ENCODE measurements around the gene NIT2. TPM values are rescaled to one million over a fixed set of nuclear protein-coding genes. Genes with fewer than 3 reads are reported as not detected.
A peak's percentile ranks its signal among the peaks of the same experiment; 100 is the strongest.

Gene NIT2
- total RNA-seq, 2 donors from 2014 or later = 37.6 to 39.9 TPM

DNA sequence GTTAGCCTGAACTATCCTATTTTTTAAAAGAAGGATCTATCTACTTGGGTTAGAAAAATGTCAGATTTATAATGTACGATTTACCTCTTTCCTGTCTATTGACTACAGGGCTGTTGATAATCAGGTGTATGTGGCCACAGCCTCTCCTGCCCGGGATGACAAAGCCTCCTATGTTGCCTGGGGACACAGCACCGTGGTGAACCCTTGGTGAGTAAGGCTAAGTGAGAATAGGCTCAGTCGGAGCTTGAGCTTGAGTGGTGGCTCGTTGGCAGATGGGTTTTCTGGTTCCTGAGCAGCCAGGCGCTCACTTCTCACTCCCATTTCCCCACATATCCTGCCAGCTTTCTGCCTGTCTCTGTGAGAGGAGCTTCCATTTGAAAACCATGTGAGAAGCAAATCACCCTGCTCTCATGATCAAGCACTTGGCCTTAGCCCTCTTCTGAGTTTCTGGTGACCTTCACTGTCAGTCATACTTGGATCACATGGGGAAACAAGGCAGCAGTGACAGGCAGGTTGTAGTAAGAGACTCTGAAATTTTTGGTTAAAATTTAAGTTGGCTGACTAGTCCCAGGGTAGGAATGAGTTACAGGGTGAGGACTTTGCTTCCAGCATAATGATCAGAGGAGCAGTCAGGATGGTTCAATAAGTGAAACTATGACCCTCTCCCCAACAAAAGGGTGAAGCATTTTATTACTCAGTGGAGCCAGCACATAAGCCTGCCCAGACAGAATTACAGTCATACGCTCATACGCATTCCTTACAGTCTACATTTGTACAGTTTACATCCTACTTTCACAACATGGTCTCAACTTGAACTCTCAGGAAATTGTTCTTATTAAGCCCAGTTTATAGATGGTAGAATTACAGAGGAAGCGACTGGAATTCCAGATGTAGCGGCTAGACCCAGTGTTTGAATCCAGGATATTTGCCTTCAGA is 18.0 kb downstream of the NIT2 start:
- ATAC-seq (replicated peaks in 1 of 2) (peak in 1 of 2 donors; percentile 35), DNase-seq (no peak)
- Mint-ChIP-seq H3K4me3 (no peak overlapping the region), H3K27me3 (ENCODE audit: low read depth) (no peaks in the 10 kb centered on the region), H3K4me1 (ENCODE audit: low read depth) (no peaks in the 10 kb centered on the region), H3K9me3 (peaks cover 1 to 2% of the 10 kb centered on the region in 2 donors), H3K27ac (no peak overlapping the region), H3K36me3 (ENCODE audit: insufficient read depth in 2 of 2) (peaks cover 8 to 32% of the 10 kb centered on the region in 2 donors)

GRCh38 chr3:100354850-100355249 is 20.3 kb downstream of the NIT2 start:
- Mint-ChIP-seq H3K4me1 (ENCODE audit: low read depth) (no peaks in the 10 kb centered on the region), H3K36me3 (ENCODE audit: insufficient read depth in 2 of 2) (peaks cover 8 to 18% of the 10 kb centered on the region in 2 donors), H3K9me3 (peaks cover 1 to 2% of the 10 kb centered on the region in 2 donors), H3K27ac (no peak overlapping the region), H3K4me3 (no peak overlapping the region), H3K27me3 (ENCODE audit: low read depth) (no peaks in the 10 kb centered on the region)
- DNase-seq (no peak), ATAC-seq (replicated peaks in 1 of 2) (no peak)

GRCh38 chr3:100358413-100358812 is 23.9 kb downstream of the NIT2 start:
- no peaks in the 10 kb centered on the region for H3K27me3 Mint-ChIP-seq (ENCODE audit: low read depth)

DNA sequence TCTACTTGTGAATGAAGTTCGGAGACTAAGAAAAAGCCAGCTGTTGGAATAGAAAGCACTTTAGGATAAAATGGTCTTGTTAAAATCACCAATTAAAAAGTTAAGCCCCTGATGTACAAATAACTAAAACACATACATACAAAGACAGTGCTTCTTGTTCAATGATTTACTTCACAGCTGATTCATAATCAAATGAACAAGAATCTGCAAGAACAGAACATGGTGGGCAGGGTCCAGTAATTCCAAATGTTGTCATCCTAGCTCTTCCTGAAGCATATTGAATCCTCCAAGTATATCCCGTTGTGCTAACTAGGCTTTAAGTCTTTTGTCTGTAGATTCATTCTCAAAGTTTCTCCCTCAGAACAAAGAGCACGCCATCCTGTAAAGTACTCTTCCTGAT is 24.5 kb downstream of the NIT2 start:
- Mint-ChIP-seq H3K36me3 (ENCODE audit: insufficient read depth in 2 of 2) (peaks cover 6 to 15% of the 10 kb centered on the region in 2 donors), H3K4me3 (no peak overlapping the region)
- ATAC-seq (replicated peaks in 1 of 2) = no peak

More at GRCh38 chr3:100358413-100358812, 23.9 kb downstream of the NIT2 start:
- Mint-ChIP-seq H3K36me3 (ENCODE audit: insufficient read depth in 2 of 2) (peaks cover 4 to 12% of the 10 kb centered on the region in 2 donors), H3K9me3 (peaks cover 2 to 3% of the 10 kb centered on the region in 2 donors), H3K4me3 (no peak overlapping the region), H3K4me1 (ENCODE audit: low read depth) (no peaks in the 10 kb centered on the region), H3K27ac (no peak overlapping the region)
- DNase-seq (no peak), ATAC-seq (replicated peaks in 1 of 2) (no peak)

DNA sequence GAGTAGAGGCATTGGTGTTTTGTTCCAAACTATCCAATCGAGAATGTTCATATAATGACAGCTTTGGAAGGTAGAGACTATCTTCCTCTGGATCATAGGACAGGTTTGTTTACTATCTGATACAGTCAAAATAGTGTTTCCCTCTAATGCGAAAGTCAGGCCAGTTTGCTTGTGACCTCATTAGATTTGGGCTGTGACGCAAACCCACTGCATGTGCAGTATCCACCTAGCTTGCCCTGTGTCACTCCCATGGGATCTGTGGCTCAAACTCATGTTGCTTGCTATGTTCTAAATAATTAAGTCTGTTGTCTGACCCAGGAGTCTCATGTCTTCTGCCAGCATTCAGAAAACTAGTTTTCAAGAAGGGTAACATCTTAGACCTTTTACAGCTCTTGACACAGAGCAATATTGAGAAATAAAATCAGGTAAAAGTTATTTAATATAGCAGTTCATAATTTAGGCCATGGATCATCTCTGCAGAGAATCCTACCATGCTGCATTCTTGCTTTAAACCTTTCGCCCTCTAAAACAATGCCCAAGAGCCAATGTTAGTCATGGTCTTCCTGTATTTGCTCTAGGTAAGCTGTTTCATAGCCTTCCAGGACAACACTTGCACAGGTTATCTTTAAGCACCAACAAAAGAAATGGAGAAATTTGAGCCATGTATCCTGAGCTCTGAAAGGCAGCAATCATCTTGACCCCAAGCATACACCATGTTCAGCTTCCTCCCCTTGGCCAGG is 26.4 kb downstream of the NIT2 start:
- H3K36me3 Mint-ChIP-seq (ENCODE audit: insufficient read depth in 2 of 2) = peaks cover 9 to 26% of the 10 kb centered on the region in 2 donors
- peaks cover 2 to 3% of the 10 kb centered on the region in 2 donors for H3K9me3 Mint-ChIP-seq
- no peaks in the 10 kb centered on the region for H3K27me3 Mint-ChIP-seq (ENCODE audit: low read depth)
- no peak overlapping the region for H3K27ac Mint-ChIP-seq
- no peak overlapping the region for H3K4me3 Mint-ChIP-seq
- H3K4me1 Mint-ChIP-seq (ENCODE audit: low read depth) = no peaks in the 10 kb centered on the region
- no peak for DNase-seq
- ATAC-seq (replicated peaks in 1 of 2) = no peak

More for the DNA sequence above, 24.5 kb downstream of the NIT2 start:
- no peaks in the 10 kb centered on the region for H3K4me1 Mint-ChIP-seq (ENCODE audit: low read depth)
- H3K9me3 Mint-ChIP-seq = peaks cover 2 to 3% of the 10 kb centered on the region in 2 donors
- peak overlapping the region; percentile 23 for H3K27ac Mint-ChIP-seq
- no peaks in the 10 kb centered on the region for H3K27me3 Mint-ChIP-seq (ENCODE audit: low read depth)
- DNase-seq = no peak

DNA sequence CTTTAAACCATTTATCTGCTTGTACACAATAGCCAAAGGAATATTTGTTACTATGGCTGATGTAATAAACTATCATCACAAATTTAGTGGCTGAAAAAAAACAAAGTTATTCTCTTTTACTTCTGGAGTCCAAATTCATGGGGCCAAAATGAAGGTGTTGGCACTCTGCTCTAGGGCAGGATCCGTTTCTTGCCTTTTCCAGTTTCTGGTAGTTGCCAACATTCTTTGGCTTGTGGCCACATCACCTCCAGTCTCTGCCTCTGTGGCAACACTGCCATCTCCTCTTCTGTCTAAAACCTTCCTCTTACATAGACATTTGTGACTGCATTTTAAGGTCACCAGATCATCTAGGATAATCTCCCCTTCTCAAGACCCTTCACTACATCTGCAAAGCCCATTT is 27.3 kb downstream of the NIT2 start:
- H3K9me3 Mint-ChIP-seq = peaks cover 2 to 3% of the 10 kb centered on the region in 2 donors
- H3K4me1 Mint-ChIP-seq (ENCODE audit: low read depth) = no peaks in the 10 kb centered on the region
- no peak overlapping the region for H3K4me3 Mint-ChIP-seq
- H3K36me3 Mint-ChIP-seq (ENCODE audit: insufficient read depth in 2 of 2) = peaks cover 11 to 28% of the 10 kb centered on the region in 2 donors
- H3K27ac Mint-ChIP-seq = peak overlapping the region; percentile 25
- DNase-seq (no peak), ATAC-seq (replicated peaks in 1 of 2) (no peak)
- H3K27me3 Mint-ChIP-seq (ENCODE audit: low read depth) = no peaks in the 10 kb centered on the region

DNA sequence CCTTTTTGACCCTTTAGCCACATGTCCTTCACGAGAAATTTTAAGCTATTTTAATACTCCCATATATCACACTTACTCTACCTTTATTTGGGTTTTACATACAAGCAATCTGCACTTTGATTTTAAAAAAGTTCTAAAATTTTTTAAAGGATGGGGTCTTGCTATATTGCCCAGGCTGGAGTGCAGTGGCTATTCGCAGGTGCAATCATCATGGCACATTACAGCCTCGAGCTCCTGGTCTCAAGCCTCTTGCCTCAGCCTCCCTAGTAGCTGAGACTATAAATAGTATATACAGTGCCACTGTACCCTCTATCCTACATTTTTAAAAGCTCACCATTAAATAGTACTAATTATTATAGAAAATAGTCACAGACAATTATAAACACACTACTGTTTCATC is 29.9 kb downstream of the NIT2 start:
- Mint-ChIP-seq H3K27ac (no peak overlapping the region), H3K4me3 (no peak overlapping the region)

GRCh38 chr3:100366424-100366823 is 31.9 kb downstream of the NIT2 start:
- Mint-ChIP-seq H3K9me3 (peaks cover 2 to 3% of the 10 kb centered on the region in 2 donors), H3K27me3 (ENCODE audit: low read depth) (no peaks in the 10 kb centered on the region), H3K36me3 (ENCODE audit: insufficient read depth in 2 of 2) (peaks cover 13 to 33% of the 10 kb centered on the region in 2 donors), H3K4me1 (ENCODE audit: low read depth) (no peaks in the 10 kb centered on the region), H3K27ac (no peak overlapping the region), H3K4me3 (no peak overlapping the region)
- DNase-seq = no peak
- ATAC-seq (replicated peaks in 1 of 2) = no peak

More for the DNA sequence above, 29.9 kb downstream of the NIT2 start:
- H3K9me3 Mint-ChIP-seq = peaks cover 2 to 3% of the 10 kb centered on the region in 2 donors
- H3K4me1 Mint-ChIP-seq (ENCODE audit: low read depth) = no peaks in the 10 kb centered on the region
- H3K27me3 Mint-ChIP-seq (ENCODE audit: low read depth) = no peaks in the 10 kb centered on the region
- DNase-seq = no peak
- peaks cover 13 to 31% of the 10 kb centered on the region in 2 donors for H3K36me3 Mint-ChIP-seq (ENCODE audit: insufficient read depth in 2 of 2)
- no peak for ATAC-seq (replicated peaks in 1 of 2)

DNA sequence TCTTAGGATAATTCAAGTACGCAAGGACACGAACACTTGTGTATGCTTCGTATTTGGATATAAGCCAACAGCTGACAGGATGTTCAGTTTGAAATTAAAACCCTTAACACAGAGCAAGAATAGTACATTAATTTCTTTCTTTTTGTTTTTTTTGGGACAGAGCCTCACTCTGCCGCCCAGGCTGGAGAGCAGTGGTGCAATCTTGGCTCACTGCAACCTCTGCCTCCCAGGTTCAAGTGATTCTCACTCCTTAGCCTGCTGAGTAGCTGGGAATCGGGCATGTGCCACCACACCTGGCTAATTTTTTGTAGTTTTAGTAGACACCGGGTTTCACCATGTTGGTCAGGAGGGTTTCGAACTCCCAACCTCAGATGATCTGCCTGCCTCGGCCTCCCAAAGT is 33.9 kb downstream of the NIT2 start:
- ATAC-seq (replicated peaks in 1 of 2) = no peak
- H3K4me1 Mint-ChIP-seq (ENCODE audit: low read depth) = no peaks in the 10 kb centered on the region
- H3K4me3 Mint-ChIP-seq = no peak overlapping the region
- H3K27me3 Mint-ChIP-seq (ENCODE audit: low read depth) = no peaks in the 10 kb centered on the region
- H3K36me3 Mint-ChIP-seq (ENCODE audit: insufficient read depth in 2 of 2) = peaks cover 9 to 25% of the 10 kb centered on the region in 2 donors
- H3K9me3 Mint-ChIP-seq = no peaks in the 10 kb centered on the region
- H3K27ac Mint-ChIP-seq = no peak overlapping the region
- DNase-seq = no peak

DNA sequence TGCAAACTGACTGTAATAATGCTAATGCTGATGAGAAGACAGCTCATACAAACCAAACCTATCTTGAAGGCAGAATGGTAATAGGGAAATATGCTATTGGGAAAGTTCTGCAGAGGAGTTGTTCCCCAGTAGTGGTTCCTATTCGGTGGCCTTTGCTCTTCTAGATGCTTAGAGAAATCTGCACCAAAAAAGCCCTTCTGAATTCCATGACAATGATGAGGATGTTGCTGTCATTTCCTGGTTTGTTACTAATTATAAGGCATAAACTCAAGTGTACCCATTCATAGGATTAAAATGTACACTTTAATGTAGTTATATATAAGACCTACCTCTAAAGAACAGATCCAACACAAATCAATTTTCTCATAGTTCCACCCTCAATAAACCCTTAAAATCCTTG is 36.2 kb downstream of the NIT2 start:
- DNase-seq (no peak), ATAC-seq (replicated peaks in 1 of 2) (no peak)
- no peak overlapping the region for H3K4me3 Mint-ChIP-seq
- no peaks in the 10 kb centered on the region for H3K27me3 Mint-ChIP-seq (ENCODE audit: low read depth)
- no peaks in the 10 kb centered on the region for H3K4me1 Mint-ChIP-seq (ENCODE audit: low read depth)
- no peaks in the 10 kb centered on the region for H3K9me3 Mint-ChIP-seq
- H3K36me3 Mint-ChIP-seq (ENCODE audit: insufficient read depth in 2 of 2) = peaks cover 5 to 12% of the 10 kb centered on the region in 2 donors
- H3K27ac Mint-ChIP-seq = no peak overlapping the region

DNA sequence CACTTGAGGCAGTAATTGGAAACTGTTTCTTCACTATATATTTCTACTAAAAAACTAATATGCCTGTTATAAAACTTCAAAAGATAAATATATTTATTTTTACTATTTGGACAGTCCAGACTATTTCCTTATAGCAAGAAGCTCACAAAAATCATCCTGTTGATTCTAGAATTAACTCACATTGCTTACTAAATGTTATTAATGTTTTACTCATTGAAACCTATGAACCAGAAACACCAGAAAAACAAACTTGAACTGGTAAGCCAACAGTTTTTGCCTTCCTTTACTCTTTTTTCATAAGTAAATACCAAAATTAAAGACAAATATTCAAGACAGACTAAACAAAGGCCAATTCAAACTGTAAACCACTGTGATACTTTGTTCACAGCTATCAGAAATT is 40.0 kb downstream of the NIT2 start:
- Mint-ChIP-seq H3K4me3 (no peak overlapping the region), H3K27ac (no peak overlapping the region), H3K9me3 (no peaks in the 10 kb centered on the region), H3K4me1 (ENCODE audit: low read depth) (no peaks in the 10 kb centered on the region), H3K36me3 (ENCODE audit: insufficient read depth in 2 of 2) (peaks cover 7 to 18% of the 10 kb centered on the region in 2 donors), H3K27me3 (ENCODE audit: low read depth) (no peaks in the 10 kb centered on the region)
- ATAC-seq (replicated peaks in 1 of 2) (no peak), DNase-seq (no peak)

DNA sequence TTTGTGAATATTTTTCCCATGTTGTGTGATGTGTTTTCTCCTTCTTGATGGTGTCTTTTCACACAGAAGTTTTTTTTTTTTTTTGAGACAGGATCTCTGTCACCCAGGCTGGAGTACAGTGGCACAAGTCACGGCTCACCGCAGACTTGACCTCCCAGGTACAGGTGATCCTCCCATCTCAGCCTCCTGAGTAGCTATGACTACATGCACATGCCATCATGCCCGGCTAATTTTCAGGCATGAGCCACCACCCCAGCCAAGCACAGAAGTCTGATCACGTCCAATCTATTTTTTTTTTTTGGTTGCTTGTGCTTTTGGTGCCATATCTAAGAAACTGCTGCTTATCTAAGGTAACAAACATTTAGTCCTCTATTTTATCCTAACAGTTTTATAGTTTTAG is 41.7 kb downstream of the NIT2 start:
- no peaks in the 10 kb centered on the region for H3K9me3 Mint-ChIP-seq
- peaks cover 7 to 16% of the 10 kb centered on the region in 2 donors for H3K36me3 Mint-ChIP-seq (ENCODE audit: insufficient read depth in 2 of 2)
- DNase-seq (no peak), ATAC-seq (replicated peaks in 1 of 2) (no peak)
- no peaks in the 10 kb centered on the region for H3K27me3 Mint-ChIP-seq (ENCODE audit: low read depth)
- H3K4me3 Mint-ChIP-seq = no peak overlapping the region
- peak overlapping the region; percentile 34 for H3K27ac Mint-ChIP-seq
- no peaks in the 10 kb centered on the region for H3K4me1 Mint-ChIP-seq (ENCODE audit: low read depth)
